H1 (cell line): ENCODE measurements around the gene CTSV. TPM values are rescaled to one million over a fixed set of nuclear protein-coding genes. Genes with fewer than 3 reads are reported as not detected.

ENCODE experiments used
- CHD1 ChIP-seq: IDR thresholded peaks from 2 replicates; pipeline ENCODE4 v1.6.1; 2012; ENCODE audit warnings: low read depth, low read length, improper control_type of control experiment
- CHD7 ChIP-seq: fragments of 300-600 bp; sonication (generic); IDR thresholded peaks from 2 replicates; pipeline ENCODE4 v1.7.1; 2012; ENCODE audit warnings: low read length, moderate library complexity, mild to moderate bottlenecking, inconsistent platforms; ENCODE audit not compliant: insufficient replicate concordance
- HDAC6 ChIP-seq: IDR thresholded peaks from one replicate; pipeline ENCODE4 v1.7.1; 2012; ENCODE audit warnings: low read depth, mild to moderate bottlenecking, inconsistent platforms, low read length, moderate library complexity
- JUND ChIP-seq: IDR thresholded peaks from 2 replicates; pipeline ENCODE4 v1.6.1; 2011; ENCODE audit warnings: mild to moderate bottlenecking, improper control_type of control experiment, low read length
- TEAD4 ChIP-seq: IDR thresholded peaks from 2 replicates; pipeline ENCODE4 v1.6.1; 2012; ENCODE audit warnings: low read depth, low read length, inconsistent platforms, mixed read lengths
- polyA plus RNA-seq, 7 experiments: library from polyadenylated mRNA; depleted of rRNA in 3 of 7; stranded (reverse) in 5 of 7; unstranded in 2 of 7; fragments of >200 nt in 5 of 7; fragments of 200-250 nt in 2 of 7; gene quantifications; 1 replicate in 5 of 7; 2 replicates in 1 of 7; 4 replicates in 1 of 7; pipeline versions ENCODE4 v1.2.1 to v1.2.3, GENCODE V29; 2011 to 2013; ENCODE audit warnings: missing spikeins in 2 of 7, mixed read lengths in 2 of 7
- total RNA-seq: library from RNA; stranded (reverse); fragmentation: NEBNext Ultra II Directional; extraction: Animal tissue kit (Norgen Biotek cat#: 25700); gene quantifications from 2 replicates; pipeline ENCODE4 v1.2.1, GENCODE V29; 2021
- TF ChIP-seq, protein P1 (sequence below): IDR thresholded peaks from 2 replicates; pipeline ENCODE4 v1.6.1; 2011; ENCODE audit warnings: low read length, improper control_type of control experiment

CTSV gene
- total and polyA plus RNA-seq, 2 of the 8 experiments (the other 6 are each of a cell fraction or from before 2014, with no cell fraction given), result 91.0 to 114 TPM

GRCh38 chr9:97041898-97042297, 3.0 kb upstream of the CTSV start (continued):
- TF ChIP-seq JUND, result no peak
- TF ChIP-seq HDAC6, result no peak
- no peak for TF ChIP-seq TEAD4
- no peak for TF ChIP-seq CHD7
- TF ChIP-seq, protein P1, sequence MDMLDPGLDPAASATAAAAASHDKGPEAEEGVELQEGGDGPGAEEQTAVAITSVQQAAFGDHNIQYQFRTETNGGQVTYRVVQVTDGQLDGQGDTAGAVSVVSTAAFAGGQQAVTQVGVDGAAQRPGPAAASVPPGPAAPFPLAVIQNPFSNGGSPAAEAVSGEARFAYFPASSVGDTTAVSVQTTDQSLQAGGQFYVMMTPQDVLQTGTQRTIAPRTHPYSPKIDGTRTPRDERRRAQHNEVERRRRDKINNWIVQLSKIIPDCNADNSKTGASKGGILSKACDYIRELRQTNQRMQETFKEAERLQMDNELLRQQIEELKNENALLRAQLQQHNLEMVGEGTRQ, result no peak
- no peak for TF ChIP-seq CHD1
